HCT116 (cell line): Measurements from ENCODE around the gene ZNF800.

ENCODE experiments used
- CBX3 ChIP-seq: IDR thresholded peaks from 2 replicates; pipeline ENCODE4 v1.6.1; 2012; ENCODE audit warnings: low read depth
- CEBPB ChIP-seq: IDR thresholded peaks from 2 replicates; pipeline ENCODE4 v1.6.1; 2012; ENCODE audit warnings: low read depth
- EZH2 ChIP-seq: fragments of 200-600 bp; sonication (generic); IDR thresholded peaks from 2 replicates; pipeline ENCODE4 v1.6.1; 2017; ENCODE audit warnings: antibody characterized with exemption, mixed run types
- POLR2A ChIP-seq: IDR thresholded peaks from 2 replicates; pipeline ENCODE4 v1.7.0; 2011; ENCODE audit warnings: borderline replicate concordance; ENCODE audit not compliant: insufficient read depth, insufficient read length; ENCODE audit errors: extremely low read depth
- RAD21 ChIP-seq: IDR thresholded peaks from 2 replicates; pipeline ENCODE4 v1.6.1; 2012; ENCODE audit warnings: low read depth, mild to moderate bottlenecking
- SP1 ChIP-seq: IDR thresholded peaks from 2 replicates; pipeline ENCODE4 v1.6.1; 2012; ENCODE audit warnings: low read depth
- TCF7L2 ChIP-seq: IDR thresholded peaks from 2 replicates; pipeline ENCODE4 v1.7.0; 2011; ENCODE audit warnings: borderline replicate concordance, inconsistent platforms; ENCODE audit not compliant: insufficient read depth, insufficient read length; ENCODE audit errors: extremely low read depth
- TF ChIP-seq, protein P1 (sequence below), 3 experiments: fragments of 200-600 bp in 1 of 3; sonication (generic) in 1 of 3; IDR thresholded peaks in 2 of 3; conservative IDR thresholded peaks in 1 of 3; 2 replicates each; pipeline ENCODE4 v1.5.1; 2012 to 2017; ENCODE audit warnings: low read depth in 2 of 3, low read length in 2 of 3, antibody characterized with exemption in 1 of 3, borderline replicate concordance in 1 of 3, control low read depth in 1 of 3, mild to moderate bottlenecking in 1 of 3, mixed read lengths in 1 of 3, mixed run types in 1 of 3, moderate library complexity in 1 of 3; ENCODE audit not compliant: insufficient read depth in 1 of 3

DNA sequence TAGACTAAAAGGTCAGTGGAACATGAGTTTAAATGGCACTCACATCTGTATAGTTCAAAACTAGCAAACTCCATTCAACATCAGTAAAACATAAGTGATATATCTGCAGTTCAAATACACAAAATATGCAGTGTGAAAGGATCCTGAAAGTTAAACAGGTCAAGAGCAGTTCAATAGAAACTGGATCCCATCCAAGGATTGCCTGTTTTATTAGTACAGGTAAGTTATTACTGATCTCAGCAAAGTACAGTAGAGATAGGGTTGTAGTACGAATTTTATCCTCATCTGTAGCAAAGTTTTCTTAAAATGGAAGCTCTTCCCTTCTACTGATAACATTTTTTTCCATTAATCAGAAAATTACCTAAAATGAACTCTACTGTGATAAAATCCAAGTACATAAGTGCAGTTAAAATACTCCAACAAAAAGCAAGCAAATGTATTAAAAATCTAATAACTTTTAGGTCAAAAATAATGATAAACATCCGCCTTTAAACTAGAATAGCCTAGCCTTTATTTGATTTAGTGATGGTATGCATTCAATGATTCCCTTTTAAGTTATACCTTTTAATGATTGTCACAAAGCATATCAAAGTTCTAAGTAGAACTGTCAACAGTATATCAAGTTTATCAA is 2.2 kb downstream of the ZNF800 start:
- TF ChIP-seq POLR2A (no peak), EZH2 (no peak), CEBPB (no peak), SP1 (no peak), CBX3 (no peak), TCF7L2 (no peak), RAD21 (no peak)
- TF ChIP-seq, protein P1, sequence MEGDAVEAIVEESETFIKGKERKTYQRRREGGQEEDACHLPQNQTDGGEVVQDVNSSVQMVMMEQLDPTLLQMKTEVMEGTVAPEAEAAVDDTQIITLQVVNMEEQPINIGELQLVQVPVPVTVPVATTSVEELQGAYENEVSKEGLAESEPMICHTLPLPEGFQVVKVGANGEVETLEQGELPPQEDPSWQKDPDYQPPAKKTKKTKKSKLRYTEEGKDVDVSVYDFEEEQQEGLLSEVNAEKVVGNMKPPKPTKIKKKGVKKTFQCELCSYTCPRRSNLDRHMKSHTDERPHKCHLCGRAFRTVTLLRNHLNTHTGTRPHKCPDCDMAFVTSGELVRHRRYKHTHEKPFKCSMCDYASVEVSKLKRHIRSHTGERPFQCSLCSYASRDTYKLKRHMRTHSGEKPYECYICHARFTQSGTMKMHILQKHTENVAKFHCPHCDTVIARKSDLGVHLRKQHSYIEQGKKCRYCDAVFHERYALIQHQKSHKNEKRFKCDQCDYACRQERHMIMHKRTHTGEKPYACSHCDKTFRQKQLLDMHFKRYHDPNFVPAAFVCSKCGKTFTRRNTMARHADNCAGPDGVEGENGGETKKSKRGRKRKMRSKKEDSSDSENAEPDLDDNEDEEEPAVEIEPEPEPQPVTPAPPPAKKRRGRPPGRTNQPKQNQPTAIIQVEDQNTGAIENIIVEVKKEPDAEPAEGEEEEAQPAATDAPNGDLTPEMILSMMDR (IDR thresholded peaks at IDR 0.05 in 2 of 3, conservative IDR thresholded peaks at IDR 0.05 in 1 of 3; ENCODE audit: borderline replicate concordance in 1 of 3, insufficient read depth in 1 of 3, low read depth in 2 of 3, low read length in 2 of 3): no peak
